Spleen (tissue), 11 donors: ENCODE results near the gene RIOK2. TPM values are rescaled to one million over a fixed set of nuclear protein-coding genes. Genes with fewer than 3 reads are reported as not detected.
A peak's percentile ranks its signal among the peaks of the same experiment; 100 is the strongest.

Experiments
- DNase-seq: peaks from one replicate; pipeline ENCODE4 v3.0.0-alpha.2; 2020
- H3K27ac ChIP-seq, 8 donors: fragments of 200-600 bp; sonication (generic) in 7 of 8; 1 replicate in 4 of 8; 2 replicates in 4 of 8; pipeline versions ENCODE4 v1.5.0 to v1.8.0; 2016 to 2021; ENCODE audit warnings: inconsistent platforms in 4 of 8, mild to moderate bottlenecking in 4 of 8, moderate library complexity in 1 of 8
- H3K27me3 ChIP-seq, 7 donors: fragments of 200-600 bp; sonication (generic) in 6 of 7; replicated peaks in 1 of 7; 1 replicate in 4 of 7; 2 replicates in 3 of 7; pipeline versions ENCODE4 v1.5.0 to v1.8.0; 2016 to 2021; ENCODE audit warnings: inconsistent platforms in 3 of 7, mild to moderate bottlenecking in 1 of 7
- H3K36me3 ChIP-seq, 6 donors: fragments of 200-600 bp; sonication (generic) in 5 of 6; 1 replicate in 4 of 6; 2 replicates in 2 of 6; pipeline versions ENCODE4 v1.5.0 to v1.8.0; 2016 to 2021; ENCODE audit warnings: inconsistent platforms in 2 of 6
- H3K4me1 ChIP-seq, 6 donors: fragments of 200-600 bp; sonication (generic) in 5 of 6; 1 replicate in 3 of 6; 2 replicates in 3 of 6; pipeline versions ENCODE4 v1.5.0 to v1.8.0; 2016 to 2021; ENCODE audit warnings: inconsistent platforms in 3 of 6
- H3K4me3 ChIP-seq, 8 donors: fragments of 200-600 bp; sonication (generic) in 7 of 8; 1 replicate in 4 of 8; 2 replicates in 4 of 8; pipeline versions ENCODE4 v1.5.0 to v1.8.0; 2016 to 2021; ENCODE audit warnings: inconsistent platforms in 4 of 8, mild to moderate bottlenecking in 4 of 8, moderate library complexity in 2 of 8
- H3K9me3 ChIP-seq, 8 donors: fragments of 200-600 bp; sonication (generic) in 7 of 8; 1 replicate in 4 of 8; 2 replicates in 4 of 8; pipeline versions ENCODE4 v1.5.0 to v1.8.0; 2016 to 2021; ENCODE audit warnings: inconsistent platforms in 4 of 8
- CTCF ChIP-seq, 11 experiments: fragments of 200-600 bp in 7 of 11; fragments of 450-650 bp in 4 of 11; sonication (generic) in 4 of 11; IDR thresholded peaks in 8 of 11; conservative IDR thresholded peaks in 3 of 11; 1 replicate in 7 of 11; 2 replicates in 4 of 11; pipeline versions ENCODE4 v1.4.0 to v1.8.0; 2016 to 2021; ENCODE audit warnings: antibody characterized with exemption in 11 of 11, inconsistent platforms in 4 of 11, mild to moderate bottlenecking in 1 of 11
- POLR2A ChIP-seq, 3 donors: fragments of 450-650 bp; IDR thresholded peaks; one replicate each; pipeline ENCODE4 v1.5.1; 2017; ENCODE audit warnings: antibody characterized with exemption in 3 of 3, mild to moderate bottlenecking in 1 of 3
- POLR2AphosphoS5 ChIP-seq, 3 donors: sonication (generic); formaldehyde crosslinking; IDR thresholded peaks; one replicate each; pipeline ENCODE4 v1.5.1; 2017; ENCODE audit warnings: antibody characterized with exemption in 3 of 3
- WGBS, 5 donors: extraction: QIAGEN DNeasy Blood & Tissue Kit in 3 of 5; methylation state at CpG; one replicate each; pipeline versions ENCODE4 v1.1.5 to v1.1.7; 2013 to 2018; 5-methylcytosine and 5-hydroxymethylcytosine counted together
- intact Hi-C: fragments of 100-400 bp; cut with DNase I; formaldehyde crosslinking; loops from one replicate; pipeline ENCODE4 v1.15.0; 2023; ENCODE audit warnings: low total_unique reads
- polyA plus RNA-seq, 3 donors: library from polyadenylated mRNA; stranded (reverse); fragments of 200-250 nt; gene quantifications; one replicate each; pipeline ENCODE4 v1.2.1, GENCODE V29; 2013
- total RNA-seq, 7 donors: library from RNA; depleted of rRNA in 3 of 7; stranded (reverse); fragments of >200 nt in 3 of 7; fragmentation: NEBNext Ultra II Directional in 4 of 7; extraction: Animal tissue kit (Norgen Biotek cat#: 25700) in 4 of 7; gene quantifications; one replicate each; pipeline versions ENCODE4 v1.1.0 to v1.2.1, GENCODE V29; 2016 to 2021
- donor health status: healthy with polysubstance abuse.
- donor health status: DM: no; HTN: no; CAD: no; lungs with moderate emphysema.
- donor health status: DM: no; HTN: no; CAD: no.
- donor health status: Bipolar disorder and iron deficiency.
- donor health status: healthy.
- donor health status: DM: no; HTN: no; CAD: no.
- donor health status: DM: yes; HTN: yes; CAD: no.

Gene RIOK2
- total and polyA plus RNA-seq, 10 donors, result 8.5 to 30.0 (median 16.7) TPM

GRCh38 chr5:97171703-97172102 lies 11.3 kb downstream of the RIOK2 start:
- Histone ChIP-seq H3K4me1 (peaks cover 0 to 18% (median 8%) of the 10 kb centered on the region in 6 donors), H3K9me3 (no peaks in the 10 kb centered on the region), H3K36me3 (peaks cover 3 to 100% (median 79%) of the 10 kb centered on the region in 6 donors), H3K27ac (no peak overlapping the region), H3K4me3 (no peak overlapping the region), H3K27me3 (no peaks in the 10 kb centered on the region)
- WGBS, 5 donors, result 89 to 98% (median 95%) methylated on average over 3 of the region's 3 CpGs
- no peak for TF ChIP-seq POLR2A (IDR thresholded peaks at IDR 0.05)
- TF ChIP-seq CTCF (IDR thresholded peaks at IDR 0.05 in 8 of 11, conservative IDR thresholded peaks at IDR 0.05 in 3 of 11), result no peak
- TF ChIP-seq POLR2AphosphoS5 (IDR thresholded peaks at IDR 0.05), result no peak
- intact Hi-C loops, result no loop called here
- no peak for DNase-seq

GRCh38 chr5:97167435-97167834 lies 15.6 kb downstream of the RIOK2 start:
- no peaks in the 10 kb centered on the region for H3K27me3 ChIP-seq
- H3K36me3 ChIP-seq, result peaks cover 0 to 99% (median 63%) of the 10 kb centered on the region in 6 donors
- no peak for TF ChIP-seq POLR2AphosphoS5 (IDR thresholded peaks at IDR 0.05)
- TF ChIP-seq CTCF (IDR thresholded peaks at IDR 0.05 in 8 of 11, conservative IDR thresholded peaks at IDR 0.05 in 3 of 11), result no peak
- TF ChIP-seq POLR2A (IDR thresholded peaks at IDR 0.05), result no peak
- H3K4me3 ChIP-seq, result no peak overlapping the region
- intact Hi-C loops, result loop anchor here (10.0 kb wide), 1 partner anchor 553 kb away; no protein-coding TSS in a partner anchor
- H3K9me3 ChIP-seq, result no peaks in the 10 kb centered on the region
- H3K27ac ChIP-seq, result peak overlapping the region; percentile 0 to 67 (median 38)
- H3K4me1 ChIP-seq, result peaks cover 0 to 31% (median 10%) of the 10 kb centered on the region in 6 donors
- WGBS, 5 donors, result 48 to 62% (median 56%) methylated on average over 6 of the region's 6 CpGs
- DNase-seq, result no peak

DNA sequence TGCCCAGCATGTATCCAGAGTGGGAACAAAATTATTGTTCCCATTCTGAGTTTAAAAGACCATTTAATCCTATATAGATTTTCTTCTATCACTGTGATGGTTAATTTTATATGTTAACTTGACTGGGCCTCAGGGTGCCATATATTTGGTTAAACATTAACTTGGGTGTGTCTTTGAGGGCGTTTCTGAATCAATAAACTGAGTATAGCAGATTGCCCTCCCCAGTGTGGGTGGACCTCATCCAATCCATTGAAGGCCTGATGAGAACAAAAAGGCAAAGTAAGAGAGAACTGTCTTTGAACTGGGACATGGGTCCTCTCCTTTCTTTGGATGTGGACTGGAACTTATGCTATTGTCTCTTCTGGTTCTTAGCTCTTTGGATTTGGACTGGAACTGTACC lies 17.3 kb downstream of the RIOK2 start:
- no peaks in the 10 kb centered on the region for H3K27me3 ChIP-seq
- no peak overlapping the region for H3K4me3 ChIP-seq
- peaks cover 0 to 99% (median 58%) of the 10 kb centered on the region in 6 donors for H3K36me3 ChIP-seq
- H3K4me1 ChIP-seq, result peaks cover 0 to 37% (median 10%) of the 10 kb centered on the region in 6 donors
- no peaks in the 10 kb centered on the region for H3K9me3 ChIP-seq
- no peak overlapping the region for H3K27ac ChIP-seq
- no peak for TF ChIP-seq POLR2AphosphoS5 (IDR thresholded peaks at IDR 0.05)
- no peak for TF ChIP-seq POLR2A (IDR thresholded peaks at IDR 0.05)
- no peak for TF ChIP-seq CTCF (IDR thresholded peaks at IDR 0.05 in 8 of 11, conservative IDR thresholded peaks at IDR 0.05 in 3 of 11)
- no peak for DNase-seq
- WGBS, 5 donors, result 56 to 83% (median 71%) methylated on average over 1 of the region's 1 CpG
- intact Hi-C loops, result loop anchor here (10.0 kb wide), 1 partner anchor 551 kb away; no protein-coding TSS in a partner anchor

- Histone ChIP-seq H3K27ac (no peak overlapping the region), H3K36me3 (peaks cover 0 to 99% (median 58%) of the 10 kb centered on the region in 6 donors), H3K4me1 (peaks cover 0 to 37% (median 10%) of the 10 kb centered on the region in 6 donors), H3K4me3 (no peak overlapping the region), H3K27me3 (no peaks in the 10 kb centered on the region), H3K9me3 (no peaks in the 10 kb centered on the region)
- no peak for DNase-seq
- intact Hi-C loops, result loop anchor here (5.0 to 10.0 kb wide), 2 partner anchors 298 to 550 kb away; no protein-coding TSS in a partner anchor
- TF ChIP-seq CTCF (IDR thresholded peaks at IDR 0.05 in 8 of 11, conservative IDR thresholded peaks at IDR 0.05 in 3 of 11) (no peak), POLR2AphosphoS5 (IDR thresholded peaks at IDR 0.05) (no peak), POLR2A (IDR thresholded peaks at IDR 0.05) (no peak)
Measured at GRCh38 chr5:97164846-97165245, 18.2 kb downstream of the RIOK2 start.
